A549 (cell line): ENCODE results near the gene ZFAND6. TPM values are rescaled to one million over a fixed set of nuclear protein-coding genes. Genes with fewer than 3 reads are reported as not detected.

Source experiments
- ATAC-seq, 2 experiments: fragments of 200-7000 bp in 1 of 2; fragments of >200 bp in 1 of 2; cut with Nextera tagmentation in 1 of 2; cut with Tn5 transposase in 1 of 2; 3 replicates each; pipeline versions ENCODE4 v1.8.0 to v1.9.1; 2018 to 2020; ENCODE audit warnings: mild to moderate bottlenecking in 1 of 2, moderate library complexity in 1 of 2
- CTCF ChIA-PET: fragments of 300-600 bp; sonication (Branson Sonifier 250); formaldehyde crosslinking; extraction: SDS; loops from one replicate; lab custom pipeline; 2021; ENCODE audit warnings: antibody characterized with exemption, inconsistent platforms; lab: Yijun Ruan, JAX
- POLR2A ChIA-PET: fragments of 350-600 bp; formaldehyde crosslinking; extraction: SDS; loops from one replicate; lab custom pipeline; 2021; ENCODE audit warnings: antibody characterized with exemption, inconsistent platforms; lab: Yijun Ruan, JAX
- DNase-seq, 2 experiments: peaks; one replicate each; pipeline versions ENCODE4 v3.0.0 to v3.0.0-alpha.2; 2011 to 2016; ENCODE audit warnings: low read depth in 1 of 2, low spot score in 1 of 2
- FAIRE-seq: peaks from 2 replicates; lab custom pipeline; 2011; peaks lifted over from hg19 to GRCh38; lab: Jason Lieb, UNC
- H3K27ac ChIP-seq, 2 experiments: fragments of >200 bp; sonication (Bioruptor Twin); formaldehyde crosslinking; 3 replicates each; pipeline ENCODE4 v1.5.1; 2016 to 2017
- H3K4me1 ChIP-seq: fragments of >200 bp; sonication (Bioruptor Twin); formaldehyde crosslinking; 3 replicates; pipeline ENCODE4 v1.6.1; 2016
- H3K4me2 ChIP-seq: fragments of >200 bp; sonication (Bioruptor Twin); formaldehyde crosslinking; 3 replicates; pipeline ENCODE4 v1.6.1; 2016
- H3K4me3 ChIP-seq: fragments of >200 bp; sonication (Bioruptor Twin); formaldehyde crosslinking; 3 replicates; pipeline ENCODE4 v1.5.1; 2016
- H3K9me3 ChIP-seq: fragments of >200 bp; sonication (Bioruptor Twin); formaldehyde crosslinking; 3 replicates; pipeline ENCODE4 v1.6.1; 2016
- CBX2 ChIP-seq: fragments of 200-600 bp; sonication (generic); IDR thresholded peaks from 2 replicates; pipeline ENCODE4 v1.6.1; 2016; ENCODE audit warnings: low read depth, mild to moderate bottlenecking, borderline replicate concordance
- CBX8 ChIP-seq: fragments of 200-600 bp; sonication (generic); IDR thresholded peaks from 2 replicates; pipeline ENCODE4 v1.6.1; 2016
- CHD2 ChIP-seq: fragments of 150-350 bp; IDR thresholded peaks from 2 replicates; pipeline ENCODE4 v1.6.1; 2014; ENCODE audit warnings: low read length; ENCODE audit not compliant: partially characterized antibody
- CTCF ChIP-seq: fragments of >200 bp; sonication (Bioruptor Twin); formaldehyde crosslinking; IDR thresholded peaks from 3 replicates; pipeline ENCODE4 v1.5.1; 2016
- ELK1 ChIP-seq: fragments of 150-350 bp; IDR thresholded peaks from 2 replicates; pipeline ENCODE4 v1.6.1; 2014; ENCODE audit warnings: low read depth, mild to moderate bottlenecking, low read length
- EP300 ChIP-seq, 2 experiments: fragments of >200 bp; sonication (Bioruptor Twin); formaldehyde crosslinking; IDR thresholded peaks; 2 replicates in 1 of 2; 3 replicates in 1 of 2; pipeline ENCODE4 v1.6.1; 2016 to 2017
- GATA3 ChIP-seq: IDR thresholded peaks from 2 replicates; pipeline ENCODE4 v1.6.1; 2012; ENCODE audit warnings: borderline replicate concordance
- HES2 ChIP-seq: fragments of >200 bp; sonication (Bioruptor Twin); formaldehyde crosslinking; IDR thresholded peaks from 2 replicates; pipeline ENCODE4 v1.6.1; 2016
- HEYL ChIP-seq: fragments of 250-450 bp; sonication (Bioruptor Pico); IDR thresholded peaks from 2 replicates; pipeline ENCODE4 v1.8.0; 2021; ENCODE audit warnings: mild to moderate bottlenecking, moderate library complexity
- HOXA7 ChIP-seq: fragments of 250-450 bp; sonication (Bioruptor Pico); IDR thresholded peaks from 2 replicates; pipeline ENCODE4 v1.5.0; 2020; ENCODE audit warnings: mild to moderate bottlenecking, moderate library complexity
- JUN ChIP-seq, 2 experiments: fragments of >200 bp; sonication (Bioruptor Twin); formaldehyde crosslinking; IDR thresholded peaks; 2 replicates in 1 of 2; 3 replicates in 1 of 2; pipeline ENCODE4 v1.6.1; 2016 to 2017
- KDM1A ChIP-seq: fragments of 200-600 bp; sonication (generic); IDR thresholded peaks from 2 replicates; pipeline ENCODE4 v1.6.1; 2016; ENCODE audit warnings: low read depth, mild to moderate bottlenecking
- KDM5A ChIP-seq: fragments of 200-600 bp; sonication (generic); IDR thresholded peaks from 2 replicates; pipeline ENCODE4 v1.6.1; 2016; ENCODE audit warnings: antibody characterized with exemption, mild to moderate bottlenecking
- MAX ChIP-seq: IDR thresholded peaks from 2 replicates; pipeline ENCODE4 v1.6.1; 2012
- MAZ ChIP-seq: fragments of 150-350 bp; IDR thresholded peaks from 2 replicates; pipeline ENCODE4 v1.6.1; 2014; ENCODE audit warnings: antibody characterized with exemption, low read depth, low read length, borderline replicate concordance
- NR3C1 ChIP-seq: fragments of >200 bp; sonication (Bioruptor Twin); formaldehyde crosslinking; IDR thresholded peaks from 3 replicates; pipeline ENCODE4 v1.6.1; 2017
- PBX3 ChIP-seq: IDR thresholded peaks from 2 replicates; pipeline ENCODE4 v1.6.1; 2012
- PHF8 ChIP-seq: fragments of 200-600 bp; sonication (generic); IDR thresholded peaks from 2 replicates; pipeline ENCODE4 v1.6.1; 2016; ENCODE audit warnings: low read depth, mild to moderate bottlenecking, antibody characterized with exemption, moderate library complexity, borderline replicate concordance
- REST ChIP-seq: fragments of 200-600 bp; sonication (generic); IDR thresholded peaks from 2 replicates; pipeline ENCODE4 v1.6.1; 2016; ENCODE audit warnings: antibody characterized with exemption, mild to moderate bottlenecking, moderate library complexity
- RFX5 ChIP-seq: fragments of 450-650 bp; IDR thresholded peaks from 2 replicates; pipeline ENCODE4 v1.7.1; 2014; ENCODE audit warnings: antibody characterized with exemption, mild to moderate bottlenecking, moderate library complexity
- SMC3 ChIP-seq: fragments of >200 bp; sonication (Bioruptor Twin); formaldehyde crosslinking; IDR thresholded peaks from 3 replicates; pipeline ENCODE4 v1.6.1; 2018; ENCODE audit warnings: inconsistent platforms
- SREBF2 ChIP-seq: fragments of 450-650 bp; IDR thresholded peaks from 2 replicates; pipeline ENCODE4 v1.6.1; 2014; ENCODE audit warnings: mild to moderate bottlenecking, moderate library complexity
- TP53 ChIP-seq: fragments of 250-450 bp; sonication (Bioruptor Pico); IDR thresholded peaks from 2 replicates; pipeline ENCODE4 v1.5.0; 2021; ENCODE audit warnings: mild to moderate bottlenecking, moderate library complexity
- ZNF302 ChIP-seq: fragments of 250-450 bp; sonication (Bioruptor Pico); IDR thresholded peaks from 2 replicates; pipeline ENCODE4 v1.9.0; 2021; ENCODE audit warnings: inconsistent platforms, mild to moderate bottlenecking, moderate library complexity
- WGBS: methylation state at CpG from one replicate; pipeline ENCODE4 v1.1.6; 2017; ENCODE audit errors: missing lambda C conversion rate; 5-methylcytosine and 5-hydroxymethylcytosine counted together
- polyA plus RNA-seq, 4 experiments: library from polyadenylated mRNA; depleted of rRNA in 3 of 4; stranded (reverse); fragments of >200 nt; fragmentation: RNase III in 1 of 4; extraction: RNeasy Plus Mini Kit Qiagen cat#74134 plus additional on column Dnase treatment in 1 of 4; gene quantifications; 2 replicates in 3 of 4; 3 replicates in 1 of 4; pipeline ENCODE4 v1.2.3, GENCODE V29; 2011 to 2017

ZFAND6 gene
- polyA plus RNA-seq, 2 of the 4 experiments (the other 2 are of a cell fraction) = 152 to 307 TPM

GRCh38 chr15:80118956-80119355 is 59.5 kb downstream of the ZFAND6 start:
- no peak overlapping the region for H3K4me2 ChIP-seq
- H3K4me3 ChIP-seq = no peak overlapping the region
- 96% methylated on average over 2 of the region's 2 CpGs for WGBS
- ATAC-seq (no peak), FAIRE-seq (peak; percentile 7), DNase-seq (no peak)
- POLR2A ChIA-PET = no interaction called here
- H3K4me1 ChIP-seq = no peaks in the 10 kb centered on the region
- CTCF ChIA-PET = no interaction called here
- H3K27ac ChIP-seq = no peak overlapping the region
- TF ChIP-seq PHF8 (no peak), CHD2 (no peak), CBX2 (no peak), HEYL (CRISPR knock-in tag) (no peak), MAX (no peak), TP53 (no peak), ZNF302 (CRISPR knock-in tag) (no peak), HES2 (no peak), JUN (IDR thresholded peaks at IDR 0.05) (no peak), MAZ (no peak), GATA3 (no peak), HOXA7 (CRISPR knock-in tag) (no peak)
- no peaks in the 10 kb centered on the region for H3K9me3 ChIP-seq

GRCh38 chr15:80120636-80121035 is 61.2 kb downstream of the ZFAND6 start:
- ATAC-seq (no peak), FAIRE-seq (no peak)
- TF ChIP-seq JUN (IDR thresholded peaks at IDR 0.05) (no peak), RFX5 (no peak), CBX2 (no peak), HOXA7 (CRISPR knock-in tag) (no peak), REST (no peak), KDM1A (no peak), PBX3 (no peak), EP300 (IDR thresholded peaks at IDR 0.05) (no peak), SMC3 (no peak), KDM5A (no peak), NR3C1 (no peak)
- TF ChIP-seq, all 56 proteins: peak for 0
- no peaks in the 10 kb centered on the region for H3K9me3 ChIP-seq
- H3K4me2 ChIP-seq = no peak overlapping the region
- CTCF ChIA-PET = interaction anchor here (1.0 kb wide), 1 partner anchor 9 kb away, joined by 3 read pairs; no protein-coding TSS in a partner anchor
- no peak overlapping the region for H3K4me3 ChIP-seq
- H3K27ac ChIP-seq = no peak overlapping the region
- POLR2A ChIA-PET = no interaction called here
- no peaks in the 10 kb centered on the region for H3K4me1 ChIP-seq
- DNase-seq = no peak
- WGBS = 96% methylated on average over 1 of the region's 1 CpG

GRCh38 chr15:80121546-80121945 is 62.1 kb downstream of the ZFAND6 start:
- Histone ChIP-seq H3K4me3 (no peak overlapping the region), H3K27ac (no peak overlapping the region), H3K4me2 (no peak overlapping the region), H3K9me3 (no peaks in the 10 kb centered on the region), H3K4me1 (no peaks in the 10 kb centered on the region)
- WGBS = 85% methylated on average over 4 of the region's 4 CpGs
- ChIA-PET POLR2A (no interaction called here), CTCF (interaction anchor here (0.6 kb wide), 1 partner anchor 93 kb away, joined by 3 read pairs; no protein-coding TSS in a partner anchor)
- FAIRE-seq = no peak
- DNase-seq = no peak
- no peak for ATAC-seq
- TF ChIP-seq KDM5A = no peak
- TF ChIP-seq ELK1 = no peak
- no peak for TF ChIP-seq CBX8
- TF ChIP-seq SREBF2 = no peak
- TF ChIP-seq PBX3 = no peak
- TF ChIP-seq CTCF = no peak
- TF ChIP-seq KDM1A = no peak
